A549 (cell line): Measurements from ENCODE around the gene MGRN1. TPM values are rescaled to one million over a fixed set of nuclear protein-coding genes. Genes with fewer than 3 reads are reported as not detected.

Experiments
- ATAC-seq, 2 experiments: fragments of 200-7000 bp in 1 of 2; fragments of >200 bp in 1 of 2; cut with Nextera tagmentation in 1 of 2; cut with Tn5 transposase in 1 of 2; 3 replicates each; pipeline versions ENCODE4 v1.8.0 to v1.9.1; 2018 to 2020; ENCODE audit warnings: mild to moderate bottlenecking in 1 of 2, moderate library complexity in 1 of 2
- CTCF ChIA-PET: fragments of 300-600 bp; sonication (Branson Sonifier 250); formaldehyde crosslinking; extraction: SDS; loops from one replicate; lab custom pipeline; 2021; ENCODE audit warnings: antibody characterized with exemption, inconsistent platforms; lab: Yijun Ruan, JAX
- POLR2A ChIA-PET: fragments of 350-600 bp; formaldehyde crosslinking; extraction: SDS; loops from one replicate; lab custom pipeline; 2021; ENCODE audit warnings: antibody characterized with exemption, inconsistent platforms; lab: Yijun Ruan, JAX
- DNase-seq, 2 experiments: peaks; one replicate each; pipeline versions ENCODE4 v3.0.0 to v3.0.0-alpha.2; 2011 to 2016; ENCODE audit warnings: low read depth in 1 of 2, low spot score in 1 of 2
- FAIRE-seq: peaks from 2 replicates; lab custom pipeline; 2011; peaks lifted over from hg19 to GRCh38; lab: Jason Lieb, UNC
- H3K27ac ChIP-seq, 2 experiments: fragments of >200 bp; sonication (Bioruptor Twin); formaldehyde crosslinking; 3 replicates each; pipeline ENCODE4 v1.5.1; 2016 to 2017
- H3K4me1 ChIP-seq: fragments of >200 bp; sonication (Bioruptor Twin); formaldehyde crosslinking; 3 replicates; pipeline ENCODE4 v1.6.1; 2016
- H3K4me2 ChIP-seq: fragments of >200 bp; sonication (Bioruptor Twin); formaldehyde crosslinking; 3 replicates; pipeline ENCODE4 v1.6.1; 2016
- H3K4me3 ChIP-seq: fragments of >200 bp; sonication (Bioruptor Twin); formaldehyde crosslinking; 3 replicates; pipeline ENCODE4 v1.5.1; 2016
- H3K9me3 ChIP-seq: fragments of >200 bp; sonication (Bioruptor Twin); formaldehyde crosslinking; 3 replicates; pipeline ENCODE4 v1.6.1; 2016
- CBX8 ChIP-seq: fragments of 200-600 bp; sonication (generic); IDR thresholded peaks from 2 replicates; pipeline ENCODE4 v1.6.1; 2016
- CHD2 ChIP-seq: fragments of 150-350 bp; IDR thresholded peaks from 2 replicates; pipeline ENCODE4 v1.6.1; 2014; ENCODE audit warnings: low read length; ENCODE audit not compliant: partially characterized antibody
- CHD4 ChIP-seq: fragments of 200-600 bp; sonication (generic); IDR thresholded peaks from 2 replicates; pipeline ENCODE4 v1.6.1; 2016; ENCODE audit warnings: antibody characterized with exemption, mild to moderate bottlenecking, borderline replicate concordance
- HEYL ChIP-seq: fragments of 250-450 bp; sonication (Bioruptor Pico); IDR thresholded peaks from 2 replicates; pipeline ENCODE4 v1.8.0; 2021; ENCODE audit warnings: mild to moderate bottlenecking, moderate library complexity
- HOXA7 ChIP-seq: fragments of 250-450 bp; sonication (Bioruptor Pico); IDR thresholded peaks from 2 replicates; pipeline ENCODE4 v1.5.0; 2020; ENCODE audit warnings: mild to moderate bottlenecking, moderate library complexity
- HOXB13 ChIP-seq: fragments of 250-450 bp; sonication (Bioruptor Pico); IDR thresholded peaks from 2 replicates; pipeline ENCODE4 v1.5.0; 2020; ENCODE audit warnings: low read depth, mild to moderate bottlenecking, moderate library complexity
- HOXB5 ChIP-seq: fragments of 250-450 bp; sonication (Bioruptor Pico); IDR thresholded peaks from 2 replicates; pipeline ENCODE4 v1.5.0; 2020; ENCODE audit warnings: mild to moderate bottlenecking, moderate library complexity
- JUNB ChIP-seq: fragments of >200 bp; sonication (Bioruptor Twin); formaldehyde crosslinking; IDR thresholded peaks from 2 replicates; pipeline ENCODE4 v1.6.1; 2016
- KDM5A ChIP-seq: fragments of 200-600 bp; sonication (generic); IDR thresholded peaks from 2 replicates; pipeline ENCODE4 v1.6.1; 2016; ENCODE audit warnings: antibody characterized with exemption, mild to moderate bottlenecking
- MAZ ChIP-seq: fragments of 150-350 bp; IDR thresholded peaks from 2 replicates; pipeline ENCODE4 v1.6.1; 2014; ENCODE audit warnings: antibody characterized with exemption, low read depth, low read length, borderline replicate concordance
- MYC ChIP-seq: IDR thresholded peaks from 2 replicates; pipeline ENCODE4 v1.6.1; 2012; ENCODE audit warnings: mild to moderate bottlenecking, inconsistent platforms, low read length, improper control_type of control experiment, borderline replicate concordance
- NFE2L2 ChIP-seq: fragments of 150-350 bp; conservative IDR thresholded peaks from 2 replicates; pipeline ENCODE4 v1.6.1; 2014; ENCODE audit warnings: low read length
- RCOR1 ChIP-seq: fragments of 150-350 bp; IDR thresholded peaks from 2 replicates; pipeline ENCODE4 v1.6.1; 2014; ENCODE audit warnings: antibody characterized with exemption, low read length, low read depth
- SMC3 ChIP-seq: fragments of >200 bp; sonication (Bioruptor Twin); formaldehyde crosslinking; IDR thresholded peaks from 3 replicates; pipeline ENCODE4 v1.6.1; 2018; ENCODE audit warnings: inconsistent platforms
- ZC3H11A ChIP-seq: fragments of 450-650 bp; IDR thresholded peaks from 2 replicates; pipeline ENCODE4 v1.6.1; 2014; ENCODE audit warnings: antibody characterized with exemption, mild to moderate bottlenecking
- ZFP36 ChIP-seq: fragments of 450-650 bp; IDR thresholded peaks from 2 replicates; pipeline ENCODE4 v1.6.1; 2014; ENCODE audit warnings: borderline replicate concordance; ENCODE audit not compliant: partially characterized antibody
- ZSCAN20 ChIP-seq: fragments of 250-450 bp; sonication (Bioruptor Pico); IDR thresholded peaks from 2 replicates; pipeline ENCODE4 v1.8.0; 2022; ENCODE audit warnings: mild to moderate bottlenecking, moderate library complexity
- WGBS: methylation state at CpG from one replicate; pipeline ENCODE4 v1.1.6; 2017; ENCODE audit errors: missing lambda C conversion rate; 5-methylcytosine and 5-hydroxymethylcytosine counted together
- polyA plus RNA-seq, 4 experiments: library from polyadenylated mRNA; depleted of rRNA in 3 of 4; stranded (reverse); fragments of >200 nt; fragmentation: RNase III in 1 of 4; extraction: RNeasy Plus Mini Kit Qiagen cat#74134 plus additional on column Dnase treatment in 1 of 4; gene quantifications; 2 replicates in 3 of 4; 3 replicates in 1 of 4; pipeline ENCODE4 v1.2.3, GENCODE V29; 2011 to 2017
- TF ChIP-seq, protein P1 (sequence below): IDR thresholded peaks from 2 replicates; pipeline ENCODE4 v1.6.1; 2012; ENCODE audit warnings: low read depth, borderline replicate concordance
- TF ChIP-seq, protein P2 (sequence below): fragments of >200 bp; sonication (Bioruptor Twin); formaldehyde crosslinking; IDR thresholded peaks from 3 replicates; pipeline ENCODE4 v1.6.1; 2016
- TF ChIP-seq, protein P3 (sequence below): fragments of 200-600 bp; sonication (generic); IDR thresholded peaks from 2 replicates; pipeline ENCODE4 v1.6.1; 2016; ENCODE audit warnings: antibody characterized with exemption, mild to moderate bottlenecking, moderate library complexity
- TF ChIP-seq, protein P4 (sequence below): fragments of 250-450 bp; sonication (Bioruptor Pico); IDR thresholded peaks from 2 replicates; pipeline ENCODE4 v1.5.0; 2021; ENCODE audit warnings: mild to moderate bottlenecking, moderate library complexity, borderline replicate concordance
- TF ChIP-seq, protein P5 (sequence below): fragments of 450-650 bp; IDR thresholded peaks from 2 replicates; pipeline ENCODE4 v1.6.1; 2014; ENCODE audit warnings: antibody characterized with exemption

The MGRN1 gene
- polyA plus RNA-seq, 2 of the 4 experiments (the other 2 are of a cell fraction): 4.3 to 29.9 TPM

DNA sequence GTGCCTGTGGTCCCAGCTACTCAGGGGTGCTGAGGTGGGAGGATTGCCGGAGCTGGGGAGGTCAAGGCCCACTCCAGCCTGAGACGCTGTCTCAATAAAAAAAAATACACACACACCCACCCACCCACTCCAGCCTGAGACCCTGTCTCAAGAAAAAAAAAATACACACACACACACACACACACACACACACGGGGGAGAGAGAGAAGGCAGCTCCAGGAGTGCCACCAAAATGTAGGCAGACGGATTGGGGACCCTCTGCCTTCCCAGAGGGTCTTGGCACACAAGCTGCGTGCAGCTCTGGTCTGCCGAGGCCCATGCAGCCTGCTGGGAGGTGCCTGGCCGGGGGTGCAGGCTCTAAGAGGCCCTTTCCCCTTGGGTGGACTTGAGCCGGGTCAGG is 62.8 kb downstream of the MGRN1 start:
- H3K4me1 ChIP-seq: peaks cover 1% of the 10 kb centered on the region; the same call in 1 of the 3 replicates
- FAIRE-seq (no peak), DNase-seq (no peak), ATAC-seq (no peak)
- H3K4me2 ChIP-seq: no peak overlapping the region
- no peaks in the 10 kb centered on the region for H3K9me3 ChIP-seq
- H3K4me3 ChIP-seq: no peak overlapping the region
- ChIA-PET CTCF (no interaction called here), POLR2A (no interaction called here)
- WGBS: 96% methylated on average over 4 of the region's 8 CpGs
- TF ChIP-seq HOXB5 (no peak), MYC (no peak), HEYL (CRISPR knock-in tag) (no peak), ZC3H11A (no peak), RCOR1 (no peak), MAZ (no peak), JUNB (no peak), ZFP36 (no peak), CBX8 (no peak), SMC3 (no peak), HOXA7 (CRISPR knock-in tag) (no peak), ZSCAN20 (CRISPR knock-in tag) (no peak)
- TF ChIP-seq, protein P1, sequence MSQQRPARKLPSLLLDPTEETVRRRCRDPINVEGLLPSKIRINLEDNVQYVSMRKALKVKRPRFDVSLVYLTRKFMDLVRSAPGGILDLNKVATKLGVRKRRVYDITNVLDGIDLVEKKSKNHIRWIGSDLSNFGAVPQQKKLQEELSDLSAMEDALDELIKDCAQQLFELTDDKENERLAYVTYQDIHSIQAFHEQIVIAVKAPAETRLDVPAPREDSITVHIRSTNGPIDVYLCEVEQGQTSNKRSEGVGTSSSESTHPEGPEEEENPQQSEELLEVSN: no peak
- TF ChIP-seq, protein P2, sequence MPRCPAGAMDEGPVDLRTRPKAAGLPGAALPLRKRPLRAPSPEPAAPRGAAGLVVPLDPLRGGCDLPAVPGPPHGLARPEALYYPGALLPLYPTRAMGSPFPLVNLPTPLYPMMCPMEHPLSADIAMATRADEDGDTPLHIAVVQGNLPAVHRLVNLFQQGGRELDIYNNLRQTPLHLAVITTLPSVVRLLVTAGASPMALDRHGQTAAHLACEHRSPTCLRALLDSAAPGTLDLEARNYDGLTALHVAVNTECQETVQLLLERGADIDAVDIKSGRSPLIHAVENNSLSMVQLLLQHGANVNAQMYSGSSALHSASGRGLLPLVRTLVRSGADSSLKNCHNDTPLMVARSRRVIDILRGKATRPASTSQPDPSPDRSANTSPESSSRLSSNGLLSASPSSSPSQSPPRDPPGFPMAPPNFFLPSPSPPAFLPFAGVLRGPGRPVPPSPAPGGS: no peak
- TF ChIP-seq, protein P3, sequence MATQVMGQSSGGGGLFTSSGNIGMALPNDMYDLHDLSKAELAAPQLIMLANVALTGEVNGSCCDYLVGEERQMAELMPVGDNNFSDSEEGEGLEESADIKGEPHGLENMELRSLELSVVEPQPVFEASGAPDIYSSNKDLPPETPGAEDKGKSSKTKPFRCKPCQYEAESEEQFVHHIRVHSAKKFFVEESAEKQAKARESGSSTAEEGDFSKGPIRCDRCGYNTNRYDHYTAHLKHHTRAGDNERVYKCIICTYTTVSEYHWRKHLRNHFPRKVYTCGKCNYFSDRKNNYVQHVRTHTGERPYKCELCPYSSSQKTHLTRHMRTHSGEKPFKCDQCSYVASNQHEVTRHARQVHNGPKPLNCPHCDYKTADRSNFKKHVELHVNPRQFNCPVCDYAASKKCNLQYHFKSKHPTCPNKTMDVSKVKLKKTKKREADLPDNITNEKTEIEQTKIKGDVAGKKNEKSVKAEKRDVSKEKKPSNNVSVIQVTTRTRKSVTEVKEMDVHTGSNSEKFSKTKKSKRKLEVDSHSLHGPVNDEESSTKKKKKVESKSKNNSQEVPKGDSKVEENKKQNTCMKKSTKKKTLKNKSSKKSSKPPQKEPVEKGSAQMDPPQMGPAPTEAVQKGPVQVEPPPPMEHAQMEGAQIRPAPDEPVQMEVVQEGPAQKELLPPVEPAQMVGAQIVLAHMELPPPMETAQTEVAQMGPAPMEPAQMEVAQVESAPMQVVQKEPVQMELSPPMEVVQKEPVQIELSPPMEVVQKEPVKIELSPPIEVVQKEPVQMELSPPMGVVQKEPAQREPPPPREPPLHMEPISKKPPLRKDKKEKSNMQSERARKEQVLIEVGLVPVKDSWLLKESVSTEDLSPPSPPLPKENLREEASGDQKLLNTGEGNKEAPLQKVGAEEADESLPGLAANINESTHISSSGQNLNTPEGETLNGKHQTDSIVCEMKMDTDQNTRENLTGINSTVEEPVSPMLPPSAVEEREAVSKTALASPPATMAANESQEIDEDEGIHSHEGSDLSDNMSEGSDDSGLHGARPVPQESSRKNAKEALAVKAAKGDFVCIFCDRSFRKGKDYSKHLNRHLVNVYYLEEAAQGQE: no peak
- TF ChIP-seq, protein P4, sequence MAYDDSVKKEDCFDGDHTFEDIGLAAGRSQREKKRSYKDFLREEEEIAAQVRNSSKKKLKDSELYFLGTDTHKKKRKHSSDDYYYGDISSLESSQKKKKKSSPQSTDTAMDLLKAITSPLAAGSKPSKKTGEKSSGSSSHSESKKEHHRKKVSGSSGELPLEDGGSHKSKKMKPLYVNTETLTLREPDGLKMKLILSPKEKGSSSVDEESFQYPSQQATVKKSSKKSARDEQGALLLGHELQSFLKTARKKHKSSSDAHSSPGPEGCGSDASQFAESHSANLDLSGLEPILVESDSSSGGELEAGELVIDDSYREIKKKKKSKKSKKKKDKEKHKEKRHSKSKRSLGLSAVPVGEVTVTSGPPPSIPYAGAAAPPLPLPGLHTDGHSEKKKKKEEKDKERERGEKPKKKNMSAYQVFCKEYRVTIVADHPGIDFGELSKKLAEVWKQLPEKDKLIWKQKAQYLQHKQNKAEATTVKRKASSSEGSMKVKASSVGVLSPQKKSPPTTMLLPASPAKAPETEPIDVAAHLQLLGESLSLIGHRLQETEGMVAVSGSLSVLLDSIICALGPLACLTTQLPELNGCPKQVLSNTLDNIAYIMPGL (CRISPR knock-in tag): no peak
- H3K27ac ChIP-seq: no peak overlapping the region

DNA sequence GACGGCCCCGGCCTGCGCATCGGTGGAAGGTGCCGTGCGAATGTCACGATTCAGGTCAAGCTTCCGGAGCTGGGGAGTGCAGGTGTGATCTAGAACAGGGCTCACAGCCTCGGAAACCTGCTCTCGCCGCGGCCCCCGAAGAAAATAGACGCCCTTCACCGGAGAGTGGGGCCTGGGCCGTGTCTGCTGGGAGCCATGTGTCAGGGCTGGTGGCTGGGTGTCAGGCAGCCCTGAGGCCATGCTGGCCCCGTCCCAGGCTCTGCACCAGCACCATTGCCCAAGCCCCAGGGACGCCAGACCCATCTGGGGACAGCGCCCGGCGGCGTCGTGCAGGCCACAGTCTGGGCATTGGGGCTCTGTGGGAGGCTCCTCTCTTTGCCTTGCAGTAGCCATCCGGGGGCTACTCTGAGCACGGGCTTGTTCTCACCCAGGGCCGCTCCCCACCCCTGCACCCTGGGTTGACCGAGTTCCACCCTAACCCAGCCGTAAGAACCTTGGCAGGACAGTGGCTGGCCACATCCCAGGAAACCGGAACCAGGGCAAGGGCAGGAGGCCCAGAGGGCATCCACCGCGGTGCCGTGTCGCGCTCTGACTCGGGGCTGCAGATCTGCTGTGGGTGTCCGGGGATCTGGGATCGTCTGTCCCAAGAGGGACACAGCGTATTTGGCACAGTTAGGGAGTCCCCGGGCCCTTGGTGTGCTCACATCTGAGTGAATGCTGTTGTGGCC is 63.5 kb downstream of the MGRN1 start:
- POLR2A ChIA-PET: no interaction called here
- H3K27ac ChIP-seq: no peak overlapping the region
- H3K4me2 ChIP-seq: no peak overlapping the region
- WGBS: 97% methylated on average over 34 of the region's 39 CpGs
- no peak for ATAC-seq
- H3K9me3 ChIP-seq: no peaks in the 10 kb centered on the region
- TF ChIP-seq, protein P2: no peak
- TF ChIP-seq, protein P5, sequence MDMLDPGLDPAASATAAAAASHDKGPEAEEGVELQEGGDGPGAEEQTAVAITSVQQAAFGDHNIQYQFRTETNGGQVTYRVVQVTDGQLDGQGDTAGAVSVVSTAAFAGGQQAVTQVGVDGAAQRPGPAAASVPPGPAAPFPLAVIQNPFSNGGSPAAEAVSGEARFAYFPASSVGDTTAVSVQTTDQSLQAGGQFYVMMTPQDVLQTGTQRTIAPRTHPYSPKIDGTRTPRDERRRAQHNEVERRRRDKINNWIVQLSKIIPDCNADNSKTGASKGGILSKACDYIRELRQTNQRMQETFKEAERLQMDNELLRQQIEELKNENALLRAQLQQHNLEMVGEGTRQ: no peak
- TF ChIP-seq, protein P4 (CRISPR knock-in tag): no peak
- TF ChIP-seq NFE2L2: no peak
- TF ChIP-seq KDM5A: no peak
- TF ChIP-seq CHD4: no peak
- no peak for TF ChIP-seq HOXB13 (CRISPR knock-in tag)
- TF ChIP-seq CHD2: no peak
- peaks cover 6% of the 10 kb centered on the region; the same call in 1 of the 3 replicates for H3K4me1 ChIP-seq
- no peak overlapping the region for H3K4me3 ChIP-seq
- no peak for FAIRE-seq
- no peak for DNase-seq
- CTCF ChIA-PET: no interaction called here
